Ascending aorta (tissue), 2 donors: Measurements from ENCODE around the gene NFIL3. TPM values are rescaled to one million over a fixed set of nuclear protein-coding genes. Genes with fewer than 3 reads are reported as not detected.

Source experiments
- DNase-seq, 2 donors: peaks; one replicate each; pipeline ENCODE4 v3.0.0-alpha.2; 2019; ENCODE audit warnings: low spot score in 2 of 2
- H3K27ac ChIP-seq, 2 donors: fragments of 200-600 bp; sonication (generic); one replicate each; pipeline ENCODE4 v1.5.1; 2016 to 2017; ENCODE audit warnings: mild to moderate bottlenecking in 1 of 2
- H3K27me3 ChIP-seq: fragments of 200-600 bp; sonication (generic); one replicate; pipeline ENCODE4 v1.5.1; 2017
- H3K36me3 ChIP-seq, 2 donors: fragments of 200-600 bp; sonication (generic); one replicate each; pipeline ENCODE4 v1.5.1; 2016
- H3K4me1 ChIP-seq, 2 donors: fragments of 200-600 bp; sonication (generic); one replicate each; pipeline ENCODE4 v1.5.1; 2016 to 2017; ENCODE audit warnings: mild to moderate bottlenecking in 1 of 2
- H3K4me3 ChIP-seq, 2 donors: fragments of 200-600 bp; sonication (generic); one replicate each; pipeline ENCODE4 v1.5.1; 2016 to 2017; ENCODE audit warnings: mild to moderate bottlenecking in 1 of 2
- H3K9me3 ChIP-seq, 2 donors: fragments of 200-600 bp; sonication (generic); one replicate each; pipeline ENCODE4 v1.5.1; 2016
- CTCF ChIP-seq, 3 experiments: fragments of 200-600 bp in 2 of 3; fragments of 450-650 bp in 1 of 3; sonication (generic) in 2 of 3; IDR thresholded peaks; one replicate each; pipeline ENCODE4 v1.5.1; 2016 to 2019; ENCODE audit warnings: antibody characterized with exemption in 3 of 3, mild to moderate bottlenecking in 1 of 3, moderate library complexity in 1 of 3
- intact Hi-C: fragments of 100-400 bp; cut with DNase I; formaldehyde crosslinking; loops from one replicate; pipeline ENCODE4 v1.15.1; 2023
- total RNA-seq: library from RNA; depleted of rRNA; stranded (reverse); fragments of >200 nt; gene quantifications from one replicate; pipeline ENCODE4 v1.1.0, GENCODE V29; 2016

NFIL3 gene
- total RNA-seq, 1 donor from 2014 or later, result 27.5 TPM

- TF ChIP-seq CTCF (IDR thresholded peaks at IDR 0.05), result no peak
- H3K27me3 ChIP-seq, result no peaks in the 10 kb centered on the region
- peak within 1 kb of the TSS; percentile 89 to 96 for H3K4me3 ChIP-seq
- H3K36me3 ChIP-seq, result no peaks in the 10 kb centered on the region
- peak; percentile 38 to 89 for DNase-seq
- intact Hi-C loops, result loop anchor here (1.0 to 5.0 kb wide), 8 partner anchors 59 to 1754 kb away; partner anchors contain the start of gene GADD45G
- no peaks in the 10 kb centered on the region for H3K9me3 ChIP-seq
- peak within 1 kb of the TSS; percentile 86 to 88 for H3K27ac ChIP-seq
- peaks cover 0 to 7% of the 10 kb centered on the region in 2 donors for H3K4me1 ChIP-seq
Measured at GRCh38 chr9:91361291-91362050, 62.2 kb downstream of the NFIL3 start, which contains the start of gene AUH. Gene AUH, minus strand, starts transcription at chr9:91361918. Its CDS starts 29 bp downstream, at chr9:91361889.

- no peak for DNase-seq
- peaks cover 0 to 7% of the 10 kb centered on the region in 2 donors for H3K4me1 ChIP-seq
- no peaks in the 10 kb centered on the region for H3K36me3 ChIP-seq
- peak overlapping the region; percentile 89 to 96 for H3K4me3 ChIP-seq
- intact Hi-C loops, result loop anchor here (1.0 to 5.0 kb wide), 7 partner anchors 58 to 1753 kb away; partner anchors contain the start of gene GADD45G
- TF ChIP-seq CTCF (IDR thresholded peaks at IDR 0.05), result no peak
- peak overlapping the region; percentile 86 to 88 for H3K27ac ChIP-seq
- H3K9me3 ChIP-seq, result no peaks in the 10 kb centered on the region
- no peaks in the 10 kb centered on the region for H3K27me3 ChIP-seq
Measured at GRCh38 chr9:91360551-91361290, 62.9 kb downstream of the NFIL3 start.

GRCh38 chr9:91359734-91360470 lies 63.7 kb downstream of the NFIL3 start:
- H3K27ac ChIP-seq, result peak overlapping the region in 1 of 2 donors; percentile 86
- H3K4me3 ChIP-seq, result peak overlapping the region; percentile 89 to 96
- peaks cover 0 to 7% of the 10 kb centered on the region in 2 donors for H3K4me1 ChIP-seq
- intact Hi-C loops, result loop anchor here (2.0 to 5.0 kb wide), 5 partner anchors 58 to 1753 kb away; partner anchors contain the start of gene GADD45G
- TF ChIP-seq CTCF (IDR thresholded peaks at IDR 0.05), result no peak
- H3K36me3 ChIP-seq, result peaks cover 0 to under 1% of the 10 kb centered on the region in 2 donors
- DNase-seq, result no peak
- no peaks in the 10 kb centered on the region for H3K27me3 ChIP-seq
- H3K9me3 ChIP-seq, result no peaks in the 10 kb centered on the region

- intact Hi-C loops, result no loop called here
- no peak for DNase-seq
- no peak for TF ChIP-seq CTCF (IDR thresholded peaks at IDR 0.05)
- peaks cover 0 to 7% of the 10 kb centered on the region in 2 donors for H3K4me1 ChIP-seq
- H3K4me3 ChIP-seq, result no peak overlapping the region
- H3K27me3 ChIP-seq, result no peaks in the 10 kb centered on the region
- H3K36me3 ChIP-seq, result peaks cover 0 to 7% of the 10 kb centered on the region in 2 donors
- no peaks in the 10 kb centered on the region for H3K9me3 ChIP-seq
- no peak overlapping the region for H3K27ac ChIP-seq
Measured at GRCh38 chr9:91359083-91359482, 64.5 kb downstream of the NFIL3 start.

Other genes with a start within 250 kb of the NFIL3 start
- 46.2 TPM for gene AUH, start 61.9 kb downstream of the NFIL3 start, total RNA-seq